ENCODE data around the gene HCFC2. TPM values are rescaled to one million over a fixed set of nuclear protein-coding genes. Genes with fewer than 3 reads are reported as not detected.

The HCFC2 gene
- total RNA-seq, 1 experiment from 2014 or later = 8.5 TPM

DNA sequence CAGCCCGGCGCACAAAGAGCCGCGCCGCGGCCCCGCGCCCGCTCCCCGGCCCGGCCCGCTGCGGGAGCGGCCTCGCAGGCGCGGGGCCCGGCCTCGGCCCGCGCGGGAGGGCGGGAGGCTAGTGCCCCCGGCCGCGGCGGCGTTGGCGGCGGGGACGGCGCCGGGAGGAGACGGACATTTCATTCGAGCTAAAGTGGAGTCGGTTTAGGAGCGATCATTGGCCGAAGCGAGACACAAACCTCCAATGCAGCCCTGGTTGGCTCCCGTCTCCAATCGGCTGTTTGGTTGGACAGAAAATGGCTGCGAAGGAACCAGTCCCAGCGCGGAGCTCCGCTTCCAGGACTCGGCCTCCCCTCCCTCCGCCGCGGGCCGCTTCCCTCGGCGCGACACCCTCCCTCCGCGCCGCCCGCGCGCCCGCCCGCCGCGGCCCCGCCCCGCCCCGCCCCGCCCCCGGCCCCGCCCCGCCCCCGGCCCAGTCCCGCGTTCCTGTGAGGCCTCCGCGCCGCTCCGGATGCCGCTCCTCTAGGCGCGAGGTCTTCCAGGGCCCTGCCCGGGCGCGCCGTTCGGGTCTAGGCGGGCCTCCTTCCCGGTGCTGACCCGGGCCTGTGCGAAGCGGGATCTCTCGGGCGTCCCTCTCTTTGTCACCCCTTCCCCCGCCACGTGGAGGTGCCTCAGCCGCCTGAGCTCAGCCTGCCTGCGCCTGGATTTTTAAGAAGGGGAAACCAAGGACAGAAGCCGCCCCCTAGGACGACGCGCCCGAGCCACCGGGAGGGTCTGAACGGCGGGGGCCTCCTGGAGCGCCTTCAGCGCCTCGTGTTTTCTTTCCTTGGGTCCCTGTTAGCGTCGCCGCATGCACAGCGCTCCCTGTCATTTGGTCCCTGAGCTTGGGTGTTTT is 73.8 kb downstream of the HCFC2 start, which contains the start of gene NFYB:
Gene NFYB (minus strand): TSS at position 309 of the 895 bp plus-strand sequence. CDS start 2,757 bp downstream, outside the sequence.
- H3K4me1 ChIP-seq (ENCODE audit: control insufficient read depth, insufficient read depth, low read length) = peaks cover 24% of the 10 kb centered on the region
- ChIA-PET CTCF (no interaction called here), POLR2A (interaction anchor here (0.7 to 1.2 kb wide), 2 partner anchors 27 to 82 kb away, joined by 3 read pairs; no protein-coding TSS in a partner anchor)
- ATAC-seq (peak; percentile 98), DNase-seq (ENCODE audit: low read depth, low spot score) (peak; percentile 42)
- peak within 1 kb of the TSS; percentile 89 for H3K27ac ChIP-seq (ENCODE audit: low read length)
- peak within 1 kb of the TSS; percentile 66 to 82 for H3K4me3 ChIP-seq (ENCODE audit: low read depth in 2 of 2, low read length in 2 of 2)
- H3K27me3 ChIP-seq (ENCODE audit: control insufficient read depth, insufficient read depth, low read length) = no peaks in the 10 kb centered on the region; the same call in 1 of the 2 replicates
- intact Hi-C loops (cut with micrococcal nuclease; ENCODE audit: unreplicated experiment) = loop anchor here (10.0 kb wide), 1 partner anchor 167 kb away; the partner anchor contains the start of gene EID3
- H3K9me3 ChIP-seq (ENCODE audit: control insufficient read depth, insufficient read depth, low read depth, low read length) = no peaks in the 10 kb centered on the region
- H3K36me3 ChIP-seq (ENCODE audit: control insufficient read depth, insufficient read depth, low read length) = 0 out of 2 replicates have a peak, but pooled peaks cover 4% of the 10 kb centered on the region
- in situ Hi-C loops (cut with HindIII; ENCODE audit: low pct_unique_long_range_greater_than_20kb, low sequenced_read_pairs) = no loop called here
- TF ChIP-seq TCF7L2 (IDR thresholded peaks at IDR 0.05; ENCODE audit: low read depth, low read length) (0 out of 2 replicates have a peak, but pooled peaks have one; percentile 37), SIN3A (IDR thresholded peaks at IDR 0.05; ENCODE audit: borderline replicate concordance, insufficient read depth, low read depth, low read length) (peak; percentile 45; the same call in 1 of the 2 replicates), CTCF (IDR thresholded peaks at IDR 0.05) (no peak), POLR2AphosphoS5 (IDR thresholded peaks at IDR 0.05; ENCODE audit: low read depth, low read length) (peak; percentile 68; the same call in 1 of the 2 replicates)
- BruUV-seq (replicated peaks) = TSS peak; percentile 84

DNA sequence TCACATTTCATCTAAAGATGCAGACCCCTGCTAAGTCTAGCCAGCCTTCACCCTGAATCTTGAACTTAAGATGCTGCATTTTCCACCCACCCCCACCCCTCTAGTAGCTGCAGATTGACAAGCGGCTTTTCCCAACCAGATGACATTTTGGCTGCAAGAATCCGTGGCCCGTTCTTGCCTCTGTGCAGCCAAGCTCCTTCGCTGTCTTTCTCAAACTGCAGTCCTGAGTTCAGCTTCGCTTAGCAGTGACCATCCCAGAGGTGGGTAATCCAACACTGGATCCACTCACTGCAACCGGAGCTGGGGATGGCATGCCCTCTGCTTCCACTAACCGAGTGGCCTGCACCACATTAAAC is 74.4 kb downstream of the HCFC2 start:
- H3K4me1 ChIP-seq (ENCODE audit: control insufficient read depth, insufficient read depth, low read length) = peaks cover 24% of the 10 kb centered on the region
- no peak for TF ChIP-seq TCF7L2 (IDR thresholded peaks at IDR 0.05; ENCODE audit: low read depth, low read length)
- TF ChIP-seq POLR2AphosphoS5 (IDR thresholded peaks at IDR 0.05; ENCODE audit: low read depth, low read length) = no peak
- no peak for TF ChIP-seq SIN3A (IDR thresholded peaks at IDR 0.05; ENCODE audit: borderline replicate concordance, insufficient read depth, low read depth, low read length)
- TF ChIP-seq, protein P1, sequence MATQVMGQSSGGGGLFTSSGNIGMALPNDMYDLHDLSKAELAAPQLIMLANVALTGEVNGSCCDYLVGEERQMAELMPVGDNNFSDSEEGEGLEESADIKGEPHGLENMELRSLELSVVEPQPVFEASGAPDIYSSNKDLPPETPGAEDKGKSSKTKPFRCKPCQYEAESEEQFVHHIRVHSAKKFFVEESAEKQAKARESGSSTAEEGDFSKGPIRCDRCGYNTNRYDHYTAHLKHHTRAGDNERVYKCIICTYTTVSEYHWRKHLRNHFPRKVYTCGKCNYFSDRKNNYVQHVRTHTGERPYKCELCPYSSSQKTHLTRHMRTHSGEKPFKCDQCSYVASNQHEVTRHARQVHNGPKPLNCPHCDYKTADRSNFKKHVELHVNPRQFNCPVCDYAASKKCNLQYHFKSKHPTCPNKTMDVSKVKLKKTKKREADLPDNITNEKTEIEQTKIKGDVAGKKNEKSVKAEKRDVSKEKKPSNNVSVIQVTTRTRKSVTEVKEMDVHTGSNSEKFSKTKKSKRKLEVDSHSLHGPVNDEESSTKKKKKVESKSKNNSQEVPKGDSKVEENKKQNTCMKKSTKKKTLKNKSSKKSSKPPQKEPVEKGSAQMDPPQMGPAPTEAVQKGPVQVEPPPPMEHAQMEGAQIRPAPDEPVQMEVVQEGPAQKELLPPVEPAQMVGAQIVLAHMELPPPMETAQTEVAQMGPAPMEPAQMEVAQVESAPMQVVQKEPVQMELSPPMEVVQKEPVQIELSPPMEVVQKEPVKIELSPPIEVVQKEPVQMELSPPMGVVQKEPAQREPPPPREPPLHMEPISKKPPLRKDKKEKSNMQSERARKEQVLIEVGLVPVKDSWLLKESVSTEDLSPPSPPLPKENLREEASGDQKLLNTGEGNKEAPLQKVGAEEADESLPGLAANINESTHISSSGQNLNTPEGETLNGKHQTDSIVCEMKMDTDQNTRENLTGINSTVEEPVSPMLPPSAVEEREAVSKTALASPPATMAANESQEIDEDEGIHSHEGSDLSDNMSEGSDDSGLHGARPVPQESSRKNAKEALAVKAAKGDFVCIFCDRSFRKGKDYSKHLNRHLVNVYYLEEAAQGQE (IDR thresholded peaks at IDR 0.05; ENCODE audit: insufficient read depth in 1 of 2, low read depth in 2 of 2, low read length in 1 of 2) = no peak
- no peak for TF ChIP-seq CTCF (IDR thresholded peaks at IDR 0.05)
- H3K27ac ChIP-seq (ENCODE audit: low read length) = peak overlapping the region; percentile 85
- DNase-seq (ENCODE audit: low read depth, low spot score) = no peak
- H3K27me3 ChIP-seq (ENCODE audit: control insufficient read depth, insufficient read depth, low read length) = no peaks in the 10 kb centered on the region; the same call in 1 of the 2 replicates
- intact Hi-C loops (cut with micrococcal nuclease; ENCODE audit: unreplicated experiment) (loop anchor here (10.0 kb wide), 1 partner anchor 166 kb away; the partner anchor contains the start of gene EID3), in situ Hi-C loops (cut with HindIII; ENCODE audit: low pct_unique_long_range_greater_than_20kb, low sequenced_read_pairs) (no loop called here)
- H3K4me3 ChIP-seq (ENCODE audit: low read depth in 2 of 2, low read length in 2 of 2) = peak overlapping the region; percentile 40 to 45
- no peak for ATAC-seq
- CTCF ChIA-PET = no interaction called here
- no TSS peak for BruUV-seq (replicated peaks)
- POLR2A ChIA-PET = interaction anchor here (1.2 kb wide), 1 partner anchor 81 kb away, joined by 3 read pairs; no protein-coding TSS in a partner anchor
- no peaks in the 10 kb centered on the region for H3K9me3 ChIP-seq (ENCODE audit: control insufficient read depth, insufficient read depth, low read depth, low read length)
- no peaks in the 10 kb centered on the region for H3K36me3 ChIP-seq (ENCODE audit: control insufficient read depth, insufficient read depth, low read length)

Measured in Panc1 (cell line).